ENCODE results near the gene ANO2.

ANO2 gene

GRCh38 chr12:5798242-5799015 is 146.6 kb downstream of the ANO2 start:
- TF ChIP-seq, protein P1, sequence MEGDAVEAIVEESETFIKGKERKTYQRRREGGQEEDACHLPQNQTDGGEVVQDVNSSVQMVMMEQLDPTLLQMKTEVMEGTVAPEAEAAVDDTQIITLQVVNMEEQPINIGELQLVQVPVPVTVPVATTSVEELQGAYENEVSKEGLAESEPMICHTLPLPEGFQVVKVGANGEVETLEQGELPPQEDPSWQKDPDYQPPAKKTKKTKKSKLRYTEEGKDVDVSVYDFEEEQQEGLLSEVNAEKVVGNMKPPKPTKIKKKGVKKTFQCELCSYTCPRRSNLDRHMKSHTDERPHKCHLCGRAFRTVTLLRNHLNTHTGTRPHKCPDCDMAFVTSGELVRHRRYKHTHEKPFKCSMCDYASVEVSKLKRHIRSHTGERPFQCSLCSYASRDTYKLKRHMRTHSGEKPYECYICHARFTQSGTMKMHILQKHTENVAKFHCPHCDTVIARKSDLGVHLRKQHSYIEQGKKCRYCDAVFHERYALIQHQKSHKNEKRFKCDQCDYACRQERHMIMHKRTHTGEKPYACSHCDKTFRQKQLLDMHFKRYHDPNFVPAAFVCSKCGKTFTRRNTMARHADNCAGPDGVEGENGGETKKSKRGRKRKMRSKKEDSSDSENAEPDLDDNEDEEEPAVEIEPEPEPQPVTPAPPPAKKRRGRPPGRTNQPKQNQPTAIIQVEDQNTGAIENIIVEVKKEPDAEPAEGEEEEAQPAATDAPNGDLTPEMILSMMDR (conservative IDR thresholded peaks at IDR 0.05; ENCODE audit: low read length) = no peak
- no peak for DNase-seq (ENCODE audit: low read depth)
- no peak overlapping the region for H3K4me3 ChIP-seq (ENCODE audit: low read length)

- no peak for DNase-seq (ENCODE audit: low read depth)
- TF ChIP-seq, protein P1 (conservative IDR thresholded peaks at IDR 0.05; ENCODE audit: low read length) = no peak
- no peak overlapping the region for H3K4me3 ChIP-seq (ENCODE audit: low read length)
Measured at GRCh38 chr12:5797661-5798060, 147.4 kb downstream of the ANO2 start.

GRCh38 chr12:5796959-5797225 is 148.2 kb downstream of the ANO2 start:
- TF ChIP-seq, protein P1 (conservative IDR thresholded peaks at IDR 0.05; ENCODE audit: low read length) = no peak
- no peak for DNase-seq (ENCODE audit: low read depth)
- H3K4me3 ChIP-seq (ENCODE audit: low read length) = no peak overlapping the region

DNA sequence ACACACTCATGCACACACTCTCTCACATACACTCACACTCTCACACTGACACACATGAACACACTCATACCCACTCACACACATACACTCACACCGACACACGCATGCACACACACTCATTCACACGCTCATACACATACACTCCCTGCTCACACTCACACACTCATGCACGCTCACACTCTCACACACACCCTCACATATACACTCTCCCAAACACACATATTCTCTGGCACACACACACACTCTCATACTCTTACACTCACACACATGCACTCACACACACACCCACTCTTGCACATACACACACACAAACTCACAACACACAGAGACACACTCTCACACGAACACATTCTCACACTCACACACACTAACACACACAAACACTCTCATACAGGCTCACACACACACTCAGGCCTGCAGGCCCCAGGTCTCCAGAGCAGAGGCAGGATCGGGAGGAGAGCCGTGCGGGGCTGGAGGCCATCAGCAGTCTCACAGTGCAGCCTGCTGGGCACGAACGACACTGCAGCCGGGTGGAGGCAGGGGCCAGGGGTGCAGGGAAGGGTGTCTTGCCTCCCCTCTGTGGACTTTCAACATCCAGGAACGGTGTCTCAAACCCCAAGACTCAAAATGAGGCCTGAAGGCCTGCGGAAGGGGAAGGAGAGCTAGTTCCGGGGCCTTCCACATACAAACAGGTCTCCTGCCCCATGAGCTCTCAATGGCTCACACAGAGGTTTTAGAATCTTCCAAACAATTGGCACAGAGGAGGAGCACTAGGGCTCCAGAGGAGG is 148.7 kb downstream of the ANO2 start:
- no peak overlapping the region for H3K4me3 ChIP-seq (ENCODE audit: low read length)
- TF ChIP-seq, protein P1 (conservative IDR thresholded peaks at IDR 0.05; ENCODE audit: low read length) = peak; percentile 52
- peak; percentile 22 for DNase-seq (ENCODE audit: low read depth)

DNA sequence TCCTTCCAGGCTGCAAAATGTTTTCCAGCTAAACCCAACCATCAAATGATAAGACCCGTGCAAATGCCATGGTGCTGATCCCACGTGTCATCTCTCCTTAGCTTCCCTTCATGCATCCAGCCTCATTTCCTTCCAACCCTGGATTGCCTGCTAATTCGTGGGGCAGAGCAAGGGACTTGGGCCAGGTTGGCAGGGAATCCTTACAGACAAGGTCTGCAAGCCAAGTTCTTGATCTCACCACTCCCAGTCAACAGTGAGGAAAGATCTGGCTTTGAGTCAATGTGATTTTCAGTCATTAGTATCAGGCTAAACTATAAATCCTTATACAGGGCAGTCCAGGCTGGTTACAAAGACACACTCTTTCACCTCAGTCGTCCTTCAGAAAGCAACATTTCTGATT is 150.9 kb downstream of the ANO2 start:
- TF ChIP-seq, protein P1 (conservative IDR thresholded peaks at IDR 0.05; ENCODE audit: low read length) = no peak
- DNase-seq (ENCODE audit: low read depth) = peak; percentile 13
- H3K4me3 ChIP-seq (ENCODE audit: low read length) = no peak overlapping the region

- peak; percentile 3 for DNase-seq (ENCODE audit: low read depth)
- H3K4me3 ChIP-seq (ENCODE audit: low read length) = no peak overlapping the region
- TF ChIP-seq, protein P1 (conservative IDR thresholded peaks at IDR 0.05; ENCODE audit: low read length) = no peak
Measured at GRCh38 chr12:5792343-5792742, 152.7 kb downstream of the ANO2 start.

- H3K4me3 ChIP-seq (ENCODE audit: low read length) = no peak overlapping the region
- TF ChIP-seq, protein P1 (conservative IDR thresholded peaks at IDR 0.05; ENCODE audit: low read length) = no peak
- DNase-seq (ENCODE audit: low read depth) = peak; percentile 53
Measured at GRCh38 chr12:5789469-5789968, 155.5 kb downstream of the ANO2 start.
